NB4 (cell line): Measurements from ENCODE around the gene SLAMF7.

Source experiments
- CTCF ChIP-seq: IDR thresholded peaks from one replicate; pipeline ENCODE4 v1.5.1; 2012; ENCODE audit warnings: low read depth, low read length
- POLR2A ChIP-seq: IDR thresholded peaks from 2 replicates; pipeline ENCODE4 v1.6.1; 2011; ENCODE audit warnings: mild to moderate bottlenecking; ENCODE audit not compliant: insufficient read length; ENCODE audit errors: extremely low read depth

DNA sequence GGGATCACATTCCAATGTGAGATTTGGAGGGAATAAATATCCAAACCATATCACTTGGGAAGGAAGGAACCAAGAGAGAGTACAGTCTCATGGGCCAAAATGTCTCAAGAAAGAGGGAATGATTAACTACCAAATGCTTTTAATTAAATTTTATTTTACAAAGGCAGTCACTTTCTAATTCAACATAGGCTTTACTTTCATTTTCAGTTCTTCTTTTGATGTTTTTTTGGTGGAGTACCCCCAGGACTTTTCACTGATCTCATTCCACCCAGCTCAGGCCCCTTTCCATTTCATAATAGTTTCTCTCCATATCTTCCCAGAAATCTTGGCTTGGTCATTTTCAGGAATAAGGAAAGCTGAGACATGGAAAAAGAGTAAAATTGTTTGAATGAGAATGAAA, 5.1 kb upstream of the SLAMF7 start:
- TF ChIP-seq CTCF (no peak), POLR2A (no peak)
